Stimulated activated CD4-positive, alpha-beta T cell treated with anti-CD3 and anti-CD28 coated beads, Interleukin-2, amount 100 ng/mL, for 24 hours (primary cell): ENCODE data around the gene XAB2.

ENCODE experiments used
- DNase-seq, 2 donors: peaks; one replicate each; pipeline ENCODE4 v3.0.0-alpha.2; 2020

Gene XAB2

GRCh38 chr19:7575434-7576040 lies 53.8 kb downstream of the XAB2 start:
- DNase-seq, result no peak

GRCh38 chr19:7570761-7571160 lies 58.6 kb downstream of the XAB2 start:
- no peak for DNase-seq
